Stimulated activated CD8-positive, alpha-beta memory T cell treated with anti-CD3 and anti-CD28 coated beads, Interleukin-15, amount 100 ng/mL, for 48 hours (primary cell): ENCODE results near the gene SLC34A2.
"Not testable (repeated sequence)": the region's sequence is repeated elsewhere in the genome, so short reads cannot be mapped to it uniquely, and the experiment has no call there.

Experiments
- DNase-seq, 2 donors: peaks; one replicate each; pipeline ENCODE4 v3.0.0-alpha.2; 2020; ENCODE audit warnings: low read depth in 2 of 2

The SLC34A2 gene, protein sequence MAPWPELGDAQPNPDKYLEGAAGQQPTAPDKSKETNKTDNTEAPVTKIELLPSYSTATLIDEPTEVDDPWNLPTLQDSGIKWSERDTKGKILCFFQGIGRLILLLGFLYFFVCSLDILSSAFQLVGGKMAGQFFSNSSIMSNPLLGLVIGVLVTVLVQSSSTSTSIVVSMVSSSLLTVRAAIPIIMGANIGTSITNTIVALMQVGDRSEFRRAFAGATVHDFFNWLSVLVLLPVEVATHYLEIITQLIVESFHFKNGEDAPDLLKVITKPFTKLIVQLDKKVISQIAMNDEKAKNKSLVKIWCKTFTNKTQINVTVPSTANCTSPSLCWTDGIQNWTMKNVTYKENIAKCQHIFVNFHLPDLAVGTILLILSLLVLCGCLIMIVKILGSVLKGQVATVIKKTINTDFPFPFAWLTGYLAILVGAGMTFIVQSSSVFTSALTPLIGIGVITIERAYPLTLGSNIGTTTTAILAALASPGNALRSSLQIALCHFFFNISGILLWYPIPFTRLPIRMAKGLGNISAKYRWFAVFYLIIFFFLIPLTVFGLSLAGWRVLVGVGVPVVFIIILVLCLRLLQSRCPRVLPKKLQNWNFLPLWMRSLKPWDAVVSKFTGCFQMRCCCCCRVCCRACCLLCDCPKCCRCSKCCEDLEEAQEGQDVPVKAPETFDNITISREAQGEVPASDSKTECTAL

DNA sequence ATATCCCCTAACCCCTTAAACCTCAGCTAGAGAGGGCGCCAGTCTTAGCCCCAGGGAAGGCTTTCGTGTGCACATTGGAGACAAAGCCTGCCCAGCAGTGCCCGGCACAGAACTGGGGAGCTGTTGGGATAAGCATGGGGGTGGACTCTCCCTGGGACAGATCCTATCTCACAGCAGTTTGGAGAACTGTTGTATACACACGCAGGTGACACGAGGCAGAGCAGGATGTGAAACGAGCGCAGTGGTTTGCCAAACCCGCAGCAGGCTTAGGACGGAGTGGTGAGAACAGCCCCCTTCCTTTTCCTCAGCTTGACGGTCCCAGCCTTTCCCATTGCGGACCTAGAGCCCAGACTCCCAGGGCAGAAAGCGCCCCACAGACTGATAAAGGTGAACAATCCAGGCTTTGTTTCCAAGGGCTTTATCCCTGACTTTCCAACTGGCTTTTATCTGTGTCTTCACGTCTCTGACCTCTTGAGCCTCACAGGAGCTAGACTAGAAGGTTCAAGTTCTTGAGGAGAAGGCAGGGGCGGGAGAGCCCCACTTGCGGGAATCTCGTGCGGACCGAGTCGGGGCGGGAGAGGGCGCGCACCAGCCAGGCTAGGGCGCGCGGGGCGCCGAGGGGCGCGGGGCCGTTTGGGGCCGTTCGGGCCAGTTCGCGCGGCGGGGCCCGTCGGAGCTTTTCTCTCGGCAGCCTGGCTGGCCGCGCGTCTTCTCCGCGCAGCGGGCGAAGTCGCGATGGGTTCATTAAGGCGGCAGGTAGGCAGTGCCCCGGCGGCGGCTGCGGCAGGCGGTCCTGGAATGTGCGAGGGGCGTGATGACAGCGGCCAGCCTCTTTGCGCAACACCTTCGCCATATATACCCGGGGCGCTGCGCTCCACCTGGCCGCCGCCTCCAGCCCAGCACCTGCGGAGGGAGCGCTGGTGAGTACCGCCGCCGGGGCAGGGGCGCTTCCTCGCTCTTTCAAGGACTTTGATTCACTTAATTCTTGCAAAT lies at the start of gene SLC34A2:
SLC34A2 (plus strand) TSS at position 881 of the 993 bp plus-strand sequence. CDS start 6,650 bp downstream, outside the sequence.
- DNase-seq = no peak

DNA sequence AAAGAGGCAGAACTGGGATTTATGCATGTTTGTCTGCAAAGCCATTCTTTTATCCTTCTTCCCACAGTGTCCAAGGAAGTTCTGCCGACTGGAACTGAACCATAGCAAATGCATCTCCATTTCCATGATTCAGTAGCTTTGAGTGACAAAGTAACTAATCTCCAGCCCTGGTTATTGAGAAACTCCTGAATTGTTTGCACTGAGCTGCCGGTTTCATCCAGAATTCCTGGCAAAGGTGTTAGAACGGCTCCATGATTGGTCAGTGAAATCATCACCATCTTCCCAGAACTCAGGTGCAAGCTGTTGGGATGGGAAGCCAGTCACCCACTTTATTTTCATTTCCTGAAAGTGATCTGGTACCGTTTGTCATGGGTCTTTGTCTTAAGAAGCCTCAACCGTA lies 47.0 kb upstream of the SLC34A2 start:
- no peak for DNase-seq

DNA sequence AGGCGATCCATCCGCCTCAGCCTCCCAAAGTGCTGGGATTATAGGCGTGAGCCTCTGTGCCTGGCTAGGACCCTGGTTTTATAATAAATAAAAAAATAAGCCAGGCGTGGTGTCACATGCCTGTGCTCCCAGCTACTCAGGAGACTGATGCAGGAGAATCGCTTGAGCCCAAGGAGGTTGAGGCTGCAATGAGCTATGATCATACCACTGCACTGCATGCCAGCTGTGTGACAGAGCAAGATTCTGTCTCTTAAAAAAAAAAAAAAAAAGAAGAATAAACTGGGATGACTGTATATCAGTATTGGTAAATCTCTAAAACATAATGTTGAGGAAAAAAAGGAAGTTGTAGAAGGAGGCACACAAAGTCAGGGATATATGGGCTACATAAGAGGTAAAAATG lies 45.7 kb upstream of the SLC34A2 start:
- DNase-seq = no peak

DNA sequence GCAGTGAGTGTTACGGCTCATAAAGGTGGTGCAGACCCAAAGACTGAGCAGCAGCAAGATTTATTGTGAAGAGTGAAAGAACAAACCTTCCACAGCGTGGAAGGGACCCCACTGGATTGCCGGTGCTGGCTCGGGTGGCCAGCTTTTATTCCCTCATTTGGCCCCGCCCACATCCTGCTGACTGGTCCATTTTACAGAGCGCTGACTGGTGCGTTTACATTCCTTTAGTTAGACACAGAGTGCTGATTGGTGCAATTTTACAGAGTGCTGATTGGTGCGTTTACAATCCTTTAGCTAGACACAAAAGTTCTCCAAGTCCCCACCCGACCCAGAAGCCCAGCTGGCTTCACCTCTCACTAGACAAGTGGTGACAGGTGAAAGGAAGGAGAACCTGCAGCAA lies 42.0 kb upstream of the SLC34A2 start:
- not testable (repeated sequence) for DNase-seq

DNA sequence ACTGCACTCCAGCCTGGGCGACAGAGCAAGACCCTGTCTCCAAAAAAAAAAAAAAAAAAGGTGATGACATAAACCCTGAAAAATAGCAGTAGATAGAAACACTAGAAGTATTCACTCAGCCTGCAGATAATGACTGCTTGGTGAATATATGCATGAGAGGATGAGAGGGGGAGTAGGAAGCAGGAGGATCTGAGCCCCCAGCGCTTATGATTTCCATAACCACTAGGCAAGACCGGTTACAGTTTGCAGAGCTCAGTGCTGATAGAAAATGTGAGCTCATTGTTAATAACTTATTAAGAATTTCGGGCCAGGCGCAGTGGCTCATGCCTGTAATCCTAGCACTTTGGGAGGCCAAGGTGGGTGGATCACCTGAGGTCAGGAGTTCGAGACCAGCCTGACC lies 40.8 kb upstream of the SLC34A2 start:
- DNase-seq = no peak

DNA sequence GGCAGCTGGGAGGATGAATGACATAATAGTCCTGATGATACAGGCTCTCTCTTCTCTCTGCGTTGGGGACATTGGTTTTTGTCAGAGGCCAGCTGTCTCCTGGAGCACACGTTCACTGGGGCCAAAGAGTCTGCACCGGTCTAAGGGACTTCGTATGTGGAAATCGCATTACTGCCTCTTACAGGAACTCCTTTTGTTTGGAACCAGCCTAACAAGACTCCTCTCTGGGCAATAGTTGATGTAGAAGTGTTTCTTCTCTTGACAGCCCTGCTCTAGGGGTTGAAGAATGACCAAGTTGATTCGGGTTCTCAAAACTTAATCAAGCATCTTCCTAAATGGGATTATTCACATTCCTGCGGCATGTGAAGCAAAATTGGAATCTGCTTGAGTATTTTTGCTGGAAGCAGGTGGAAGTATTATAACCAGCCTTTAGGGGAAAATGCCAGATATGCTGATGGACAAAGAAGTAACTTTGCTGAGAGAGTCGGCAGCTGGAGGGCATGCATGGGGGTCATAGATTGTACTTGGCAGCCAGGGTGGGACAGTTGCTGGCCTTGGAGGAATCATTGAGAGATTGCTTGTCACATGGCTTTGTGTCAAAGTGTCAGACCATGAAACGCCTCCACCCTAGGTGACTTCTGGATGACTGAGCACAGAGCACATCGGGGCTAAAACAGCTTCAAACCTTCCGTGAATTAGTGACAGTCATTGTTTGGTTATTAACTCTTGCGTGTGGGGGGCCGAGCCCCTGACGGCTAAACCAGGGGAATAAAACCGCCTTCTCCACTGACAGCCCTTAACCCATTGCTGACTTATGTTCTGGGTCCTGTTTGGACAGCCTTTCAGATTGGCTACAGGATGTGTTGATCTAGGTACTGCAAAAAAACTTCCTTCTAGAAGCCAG lies 34.4 kb upstream of the SLC34A2 start:
- DNase-seq = no peak

DNA sequence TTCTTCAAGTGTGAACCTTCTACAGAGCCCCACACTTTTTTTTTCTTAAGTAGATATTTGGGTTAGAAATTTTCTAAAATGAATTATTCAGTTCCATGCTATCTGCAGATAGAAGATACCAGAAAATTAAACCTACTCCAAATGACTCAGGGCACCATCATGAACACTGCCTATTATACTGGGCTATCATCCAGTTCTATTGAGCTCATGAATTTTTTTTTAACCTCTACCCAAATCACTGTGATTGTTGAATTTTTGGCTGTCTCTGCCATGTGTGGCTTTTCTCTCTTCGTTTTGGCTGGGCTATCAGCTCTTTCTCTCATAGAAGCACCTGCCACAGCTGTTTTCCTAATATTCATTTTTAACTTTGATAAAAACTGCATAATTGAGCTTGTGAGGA lies 31.0 kb upstream of the SLC34A2 start:
- DNase-seq = no peak

DNA sequence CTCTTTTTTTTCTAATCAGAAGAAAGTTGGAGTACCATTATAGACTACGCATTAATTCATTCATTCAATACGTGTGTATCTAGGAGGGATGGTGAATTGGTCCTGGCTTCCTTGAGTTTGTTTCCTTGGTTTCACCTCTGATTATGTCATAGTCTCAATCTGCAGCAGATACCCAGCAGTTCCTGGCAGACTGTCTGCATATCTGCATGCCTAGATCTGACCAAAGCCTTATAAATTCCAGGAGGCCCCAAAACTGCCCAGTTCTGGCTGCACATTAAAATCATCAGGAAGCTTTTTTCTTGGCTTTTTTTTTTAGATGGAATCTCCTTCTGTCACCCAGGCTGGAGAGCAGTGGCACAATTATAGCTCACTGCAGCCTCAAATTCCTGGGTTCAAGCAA lies 27.2 kb upstream of the SLC34A2 start:
- no peak for DNase-seq

DNA sequence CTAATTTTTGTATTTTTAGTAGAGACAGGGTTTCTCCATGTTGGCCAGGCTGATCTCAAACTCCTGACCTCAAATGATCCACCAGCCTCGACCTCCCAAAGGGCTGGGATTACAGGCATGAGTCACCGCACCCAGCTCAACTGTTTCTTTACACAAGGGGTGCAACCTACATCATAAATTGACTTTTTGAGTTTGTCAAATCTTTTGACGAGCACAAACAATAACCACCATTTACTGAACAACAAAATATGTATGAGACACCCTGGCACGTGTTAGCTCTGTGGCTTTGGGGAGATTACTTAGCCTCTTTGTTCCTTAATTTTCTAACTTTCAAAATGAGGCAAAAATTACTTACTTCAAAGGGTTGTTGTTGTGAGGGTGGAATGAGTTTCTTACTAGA lies 23.5 kb upstream of the SLC34A2 start:
- no peak for DNase-seq

DNA sequence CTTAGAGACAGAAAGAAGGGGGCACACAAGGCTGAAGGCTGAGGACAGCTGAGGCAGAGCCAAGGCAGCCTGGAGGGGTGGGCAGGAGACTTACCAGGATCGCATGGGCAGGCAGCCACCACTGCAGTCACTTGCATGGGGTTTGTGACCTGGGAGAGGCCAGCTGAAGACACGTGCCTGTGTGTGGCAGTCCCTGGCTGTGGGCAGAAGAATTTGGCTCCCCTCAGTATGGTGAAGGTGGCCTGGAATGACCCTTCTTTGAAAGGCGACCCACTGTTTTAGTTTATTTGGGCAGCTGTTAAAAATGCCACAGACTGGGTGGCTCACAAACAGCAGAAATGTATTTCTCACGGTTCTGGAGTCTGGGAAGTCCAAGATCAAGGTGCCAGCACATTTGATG lies 22.1 kb upstream of the SLC34A2 start:
- DNase-seq = no peak

DNA sequence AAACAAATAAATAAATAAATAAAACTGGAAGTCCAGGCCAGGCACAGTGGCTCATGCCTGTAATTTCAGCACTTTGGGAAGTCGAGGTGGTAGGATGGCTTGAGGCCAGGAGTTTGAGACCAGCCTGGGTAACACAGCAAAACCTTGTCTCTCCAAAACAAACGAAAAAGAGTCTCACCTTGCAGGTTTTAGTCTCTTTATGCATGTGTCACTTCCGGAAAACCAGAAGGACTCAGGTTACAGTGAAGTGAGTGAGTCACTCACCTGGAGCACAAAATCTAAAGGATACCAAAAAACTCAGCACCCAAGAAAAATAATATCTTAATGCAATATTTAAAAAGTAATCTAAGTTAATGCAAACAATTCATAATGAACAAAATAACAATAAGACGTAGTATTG lies 20.1 kb upstream of the SLC34A2 start:
- DNase-seq = no peak

DNA sequence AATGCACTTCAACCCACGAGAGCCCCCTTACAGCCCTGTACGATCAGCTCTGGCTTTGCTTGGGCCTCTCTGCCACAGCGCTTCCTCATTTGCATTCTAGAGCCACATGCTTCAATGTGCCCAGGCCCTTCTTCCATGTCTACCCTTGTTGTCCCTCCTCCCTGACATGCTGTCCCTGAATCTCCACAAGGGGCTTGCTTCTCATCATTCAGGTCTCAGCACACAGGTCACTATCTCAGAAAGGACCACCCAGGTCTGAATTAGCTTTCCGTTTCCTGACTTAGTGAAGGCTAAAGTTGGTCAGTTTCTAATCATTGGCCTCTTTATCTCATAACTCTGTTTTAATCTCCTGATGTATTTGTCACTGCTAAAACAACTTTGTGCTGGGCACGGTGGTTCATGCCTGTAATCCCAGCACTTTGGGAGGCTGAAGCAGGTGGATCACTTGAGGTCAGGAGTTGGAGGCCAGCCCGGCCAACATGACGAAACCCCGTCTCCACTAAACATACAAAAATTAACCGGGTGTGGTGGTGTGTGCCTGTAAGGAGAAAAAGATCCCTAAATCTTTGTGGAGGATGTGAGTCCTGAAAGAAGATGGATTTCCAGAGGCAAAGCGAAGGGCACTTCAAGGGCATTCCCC lies 17.9 kb upstream of the SLC34A2 start:
- no peak for DNase-seq

DNA sequence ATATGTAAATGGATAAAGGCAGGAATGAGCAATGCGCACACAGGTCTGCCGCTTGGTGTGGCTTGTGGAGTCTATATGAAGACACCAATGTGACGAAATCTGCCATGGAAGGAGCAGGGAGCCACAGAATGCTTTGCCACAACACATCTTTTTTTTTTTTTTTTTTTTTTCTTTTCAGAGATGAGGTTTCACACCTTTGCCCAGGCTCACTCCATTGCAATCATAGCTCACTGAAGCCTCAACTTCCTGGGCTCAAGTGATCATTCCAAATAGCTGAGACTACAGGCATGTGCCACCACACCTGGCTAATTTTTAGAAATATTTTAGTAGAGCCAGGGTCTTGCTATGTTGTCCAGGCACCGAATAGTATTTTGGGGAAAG lies 17.4 kb upstream of the SLC34A2 start:
- DNase-seq = no peak

DNA sequence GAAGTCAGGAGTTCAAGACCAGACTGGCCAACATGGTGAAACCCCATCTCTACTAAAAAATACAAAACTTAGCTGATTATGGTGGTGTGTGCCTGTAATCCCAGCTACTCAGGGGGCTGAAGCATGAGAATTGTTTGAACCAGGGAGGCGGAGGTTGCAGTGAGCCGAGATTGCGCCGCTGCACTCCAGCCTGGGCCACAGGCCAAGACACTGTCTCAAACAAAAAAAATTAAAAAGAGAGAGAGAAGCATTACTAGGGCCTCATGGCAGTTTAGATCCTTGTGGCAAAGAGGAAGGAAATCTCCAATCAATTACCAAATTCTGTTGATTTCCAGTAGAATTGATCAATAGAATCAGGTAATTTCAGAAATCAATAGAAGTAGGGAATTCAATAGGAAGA lies 16.8 kb upstream of the SLC34A2 start:
- no peak for DNase-seq

DNA sequence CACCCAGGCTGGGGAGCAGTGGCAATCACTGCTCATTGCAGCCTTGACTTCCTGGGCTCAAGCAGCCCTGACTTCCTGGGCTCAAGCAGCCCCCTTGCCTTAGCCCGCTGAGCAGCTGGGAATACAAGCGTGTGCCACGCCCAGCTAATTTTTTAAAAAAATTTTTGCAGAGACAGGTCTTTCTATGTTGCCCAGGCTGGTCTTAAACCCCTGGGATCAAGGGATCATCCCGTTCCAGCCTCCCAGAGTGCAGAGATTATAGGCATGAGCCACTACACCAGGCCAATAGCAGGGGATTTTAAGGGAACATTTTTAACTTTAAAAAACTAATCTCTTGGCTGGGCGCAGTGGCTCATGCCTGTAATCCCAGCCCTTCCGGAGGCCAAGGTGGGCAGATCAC lies 5.3 kb upstream of the SLC34A2 start:
- no peak for DNase-seq

DNA sequence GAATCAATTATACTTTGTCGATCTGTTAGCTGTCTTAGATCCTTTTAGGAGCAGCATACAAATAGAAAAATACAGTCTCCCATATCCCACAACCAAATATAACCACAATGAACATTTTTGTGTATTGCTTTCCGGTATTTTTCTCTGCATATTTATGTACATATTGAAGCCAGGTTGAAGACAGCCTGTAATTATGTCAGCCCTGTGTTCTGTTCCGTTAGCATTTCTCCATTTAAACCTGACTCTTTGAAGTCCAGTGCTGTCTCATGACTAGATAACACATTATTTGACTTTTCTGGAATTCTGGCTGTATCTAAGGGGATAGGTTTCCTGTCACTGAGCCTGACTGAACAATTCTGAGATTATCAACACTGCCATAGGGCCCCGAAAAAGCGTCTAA lies 4.0 kb upstream of the SLC34A2 start:
- no peak for DNase-seq

DNA sequence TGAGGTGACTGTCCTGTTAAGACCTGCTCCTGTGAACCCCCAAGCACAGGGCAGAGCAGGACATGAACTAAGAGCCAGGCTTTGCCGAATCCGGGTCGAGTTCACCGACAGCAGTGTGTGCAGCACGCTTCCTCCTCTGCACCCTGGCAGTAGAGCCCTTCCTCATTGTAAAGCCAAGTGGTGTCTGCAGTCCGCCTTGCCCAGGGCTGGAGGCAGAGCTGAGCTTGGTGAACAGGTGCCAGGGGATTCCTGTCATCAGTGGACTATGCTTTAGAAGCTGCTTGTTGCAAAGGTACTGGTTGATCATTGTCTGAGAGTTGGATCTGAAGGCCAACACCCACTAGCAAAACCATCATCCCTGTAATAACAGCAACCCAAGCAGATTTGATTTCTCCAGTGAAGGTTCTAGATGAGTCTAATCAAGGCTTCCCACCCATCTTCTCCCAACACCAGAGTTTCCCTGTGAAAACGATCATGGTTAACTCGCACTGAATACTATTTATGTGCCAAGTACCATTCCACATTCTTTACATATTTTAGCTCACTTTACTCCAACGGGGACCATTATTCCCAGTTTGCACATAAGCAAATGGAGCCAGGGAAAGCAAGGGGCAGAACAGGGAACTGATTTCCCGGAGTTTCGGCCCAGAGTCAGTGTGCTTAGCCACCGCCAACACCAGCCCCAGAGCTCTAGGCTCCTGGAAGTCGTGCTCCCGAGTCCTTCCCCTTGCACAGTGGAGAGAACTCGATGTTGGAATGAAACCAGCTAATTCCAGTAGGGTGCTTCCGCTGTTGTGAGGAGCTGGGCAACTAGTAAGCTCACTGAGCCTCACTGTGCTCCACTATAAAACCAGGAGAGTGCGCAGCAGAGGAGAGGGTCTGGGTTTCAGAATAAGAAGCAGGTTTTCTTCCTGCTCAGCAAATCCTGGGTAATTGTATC lies 1.4 kb upstream of the SLC34A2 start:
- DNase-seq = no peak

DNA sequence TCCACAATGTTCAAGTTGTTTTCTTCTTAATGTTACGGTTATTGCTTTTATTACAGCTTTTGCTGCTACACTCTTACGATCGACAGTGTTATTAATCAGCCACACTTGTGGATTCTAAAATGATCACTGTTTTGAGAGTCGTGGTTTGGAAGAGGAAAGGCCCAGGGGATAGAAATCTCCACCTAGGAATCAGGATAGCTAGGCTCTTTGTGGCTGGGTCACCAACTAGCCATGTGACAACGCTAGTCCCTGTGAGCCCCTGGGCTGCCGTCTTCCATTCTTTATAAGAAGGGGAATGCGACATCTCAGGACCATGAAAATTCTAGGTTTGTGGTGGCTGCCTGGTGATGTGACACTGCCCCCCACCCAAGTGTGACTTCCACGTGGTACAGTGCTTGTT lies 380 bp downstream of the SLC34A2 start:
- no peak for DNase-seq

DNA sequence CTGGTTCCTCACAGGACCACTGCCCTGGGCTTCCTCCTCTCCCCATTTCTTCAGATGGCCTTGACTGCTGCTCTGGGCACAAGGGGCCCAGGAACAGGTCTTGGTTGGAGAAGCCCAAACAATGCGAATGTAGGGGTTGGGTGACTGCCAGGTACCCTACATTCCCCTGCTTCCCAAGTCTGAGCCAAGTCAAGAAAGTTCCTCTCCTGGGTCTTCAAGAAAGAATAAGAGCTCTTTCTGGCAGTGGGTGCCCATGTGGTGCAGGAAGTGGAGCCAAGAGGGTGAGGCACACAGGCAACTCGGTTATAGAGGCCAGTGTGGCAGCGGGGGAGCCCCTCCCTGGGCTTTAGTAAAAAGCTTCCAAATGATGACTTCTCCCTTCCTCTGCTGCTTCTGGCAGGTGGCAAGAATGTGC lies 2.7 kb downstream of the SLC34A2 start:
- DNase-seq = no peak

DNA sequence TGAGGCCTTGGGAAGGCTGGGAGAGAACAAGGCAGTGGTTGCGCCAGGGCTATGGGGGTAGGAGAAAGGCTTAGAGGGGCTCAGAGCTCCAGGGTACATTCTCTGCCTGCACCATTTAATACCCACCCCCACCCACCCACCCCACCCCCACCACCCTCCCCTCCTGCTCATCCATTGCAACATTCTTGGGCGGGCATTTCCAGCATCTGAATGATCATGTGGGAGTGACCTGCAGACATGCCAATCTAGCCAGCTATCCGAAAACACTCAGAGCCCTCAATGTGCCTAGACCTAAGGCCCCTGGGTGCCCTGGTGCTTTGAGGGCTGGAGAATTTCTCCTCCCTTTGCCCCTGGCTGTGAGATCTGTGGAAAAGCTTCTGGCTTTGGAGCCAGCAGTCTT lies 3.1 kb downstream of the SLC34A2 start:
- DNase-seq = no peak
